ENCODE measurements around the gene TNIK.

- TF ChIP-seq CTCF (IDR thresholded peaks at IDR 0.05) (no peak), POLR2A (IDR thresholded peaks at IDR 0.05) (no peak)
These were observed 398.5 kb downstream of the TNIK start for GRCh38 chr3:171061749-171062148.
